Pancreas (tissue), 10 donors: ENCODE measurements around the gene GFI1B. TPM values are rescaled to one million over a fixed set of nuclear protein-coding genes. Genes with fewer than 3 reads are reported as not detected.
"Not testable (repeated sequence)": the region's sequence is repeated elsewhere in the genome, so short reads cannot be mapped to it uniquely, and the experiment has no call there.

ENCODE experiments used
- ATAC-seq, 4 donors: fragments of 200-7000 bp; cut with Tn5 transposase; one replicate each; pipeline versions ENCODE4 v1.8.0 to v1.9.1; 2020; ENCODE audit warnings: mild to moderate bottlenecking in 4 of 4, moderate library complexity in 4 of 4
- DNase-seq, 6 donors: peaks; one replicate each; pipeline ENCODE4 v3.0.0-alpha.2; 2020
- FAIRE-seq: peaks from 2 replicates; lab custom pipeline; 2012; peaks lifted over from hg19 to GRCh38; lab: Jason Lieb, UNC
- H3K27ac ChIP-seq, 4 donors: fragments of 200-600 bp; sonication (generic); 1 replicate in 3 of 4; 2 replicates in 1 of 4; pipeline versions ENCODE4 v1.5.0 to v1.8.0; 2020
- H3K27me3 ChIP-seq, 4 donors: fragments of 200-600 bp; one replicate each; pipeline ENCODE4 v1.8.0; 2021
- H3K36me3 ChIP-seq, 3 donors: fragments of 200-600 bp; sonication (generic) in 1 of 3; one replicate each; pipeline versions ENCODE4 v1.5.0 to v1.8.0; 2020 to 2021
- H3K4me1 ChIP-seq, 3 donors: fragments of 200-600 bp; one replicate each; pipeline ENCODE4 v1.8.0; 2021
- H3K4me3 ChIP-seq, 4 donors: fragments of 200-600 bp; sonication (generic) in 2 of 4; one replicate each; pipeline versions ENCODE4 v1.5.0 to v1.8.0; 2020 to 2021
- H3K9me3 ChIP-seq, 4 donors: fragments of 200-600 bp; one replicate each; pipeline ENCODE4 v1.8.0; 2021
- CTCF ChIP-seq, 4 donors: fragments of 200-600 bp; sonication (generic) in 3 of 4; IDR thresholded peaks; one replicate each; pipeline versions ENCODE4 v1.5.0 to v1.8.0; 2021; ENCODE audit warnings: antibody characterized with exemption in 4 of 4
- WGBS, 2 donors: extraction: QIAGEN DNeasy Blood & Tissue Kit; methylation state at CpG; one replicate each; pipeline ENCODE4 v1.1.7; 2013; 5-methylcytosine and 5-hydroxymethylcytosine counted together
- intact Hi-C, 3 donors: fragments of 100-400 bp; cut with DNase I; formaldehyde crosslinking; loops; one replicate each; pipeline versions ENCODE4 v1.11.1 to v1.14.2; 2022
- microRNA-seq, 2 donors: library from miRNA; unstranded; fragments of <30 nt; microRNA quantifications; one replicate each; pipeline versions ENCODE4 to v1.1.0, GENCODE V29; 2019 to 2020
- polyA plus RNA-seq, 2 donors: library from polyadenylated mRNA; stranded (reverse); fragments of 200-250 nt; gene quantifications; one replicate each; pipeline ENCODE4 v1.2.3, GENCODE V29; 2013
- total RNA-seq, 6 donors: library from RNA; stranded (reverse); fragmentation: NEBNext Ultra II Directional in 4 of 6; extraction: Animal tissue kit (Norgen Biotek cat#: 25700) in 4 of 6; gene quantifications; one replicate each; pipeline versions ENCODE4 v1.2.1 to v1.2.4, GENCODE V29; 2021 to 2023
- donor health status: healthy with polysubstance abuse.
- donor health status: DM: no; HTN: no; CAD: no; lungs with moderate emphysema.
- donor health status: DM: no; HTN: no; CAD: no.
- donor health status: control.
- donor health status: control.
- donor health status: Bipolar disorder and iron deficiency.
- donor health status: DM: yes; HTN: yes; CAD: no.
- donor health status: DM: no; HTN: no; CAD: no.
- donor health status: DM: no; HTN: no; CAD: no.
- donor health status: DM: yes; HTN: yes; CAD: no.

Gene GFI1B
- total and polyA plus RNA-seq, 8 donors = 0.09 to 0.31 (median 0.14) TPM; not detected in 5

GRCh38 chr9:133035669-133036068 is 57.2 kb downstream of the GFI1B start:
- no peak for TF ChIP-seq CTCF (IDR thresholded peaks at IDR 0.05)
- Histone ChIP-seq H3K27me3 (no peaks in the 10 kb centered on the region), H3K4me1 (peaks cover 9 to 15% (median 11%) of the 10 kb centered on the region in 3 donors), H3K27ac (no peak overlapping the region), H3K4me3 (no peak overlapping the region), H3K9me3 (no peaks in the 10 kb centered on the region), H3K36me3 (no peaks in the 10 kb centered on the region)
- DNase-seq (no peak), ATAC-seq (no peak), FAIRE-seq (no peak)
- intact Hi-C loops = no loop called here
- 59 to 72% methylated on average over 6 of the region's 6 CpGs for WGBS, 2 donors

GRCh38 chr9:133037775-133038515 is 59.5 kb downstream of the GFI1B start:
- H3K36me3 ChIP-seq = peaks cover 0 to 10% (median 5%) of the 10 kb centered on the region in 3 donors
- no peaks in the 10 kb centered on the region for H3K4me1 ChIP-seq
- no peaks in the 10 kb centered on the region for H3K27me3 ChIP-seq
- no peak overlapping the region for H3K4me3 ChIP-seq
- ATAC-seq (no peak), DNase-seq (peak in 1 of 6 donors; percentile 30), FAIRE-seq (no peak)
- H3K27ac ChIP-seq = no peak overlapping the region
- intact Hi-C loops = no loop called here
- no peaks in the 10 kb centered on the region for H3K9me3 ChIP-seq
- WGBS, 2 donors = 90 to 95% methylated on average over 25 of the region's 25 CpGs
- no peak for TF ChIP-seq CTCF (IDR thresholded peaks at IDR 0.05)

- DNase-seq = peak in 5 of 6 donors; percentile 49 to 80 (median 75)
Observed at GRCh38 chr9:133040892-133041479, 62.5 kb downstream of the GFI1B start.

More at GRCh38 chr9:133040892-133041479, 62.5 kb downstream of the GFI1B start:
- 74 to 75% methylated on average over 12 of the region's 12 CpGs for WGBS, 2 donors
- not testable (repeated sequence) for H3K27me3 ChIP-seq, H3K4me1 ChIP-seq, H3K9me3 ChIP-seq, H3K27ac ChIP-seq, FAIRE-seq, H3K4me3 ChIP-seq, ATAC-seq
- peaks cover 0 to 23% (median 14%) of the 10 kb centered on the region in 3 donors for H3K36me3 ChIP-seq
- intact Hi-C loops = loop anchor here in 2 of 3 donors (5.0 to 10.0 kb wide), 4 partner anchors 61 to 314 kb away; partner anchors contain the start of genes SURF1 (in 1 of the 2) and SURF2 (in 1 of the 2)
- peak; percentile 21 to 41 (median 33) for TF ChIP-seq CTCF (IDR thresholded peaks at IDR 0.05)

Small RNA genes lying within 50 kb of the gene (microRNA-seq; reads per million reads assigned to microRNA genes)
- gene MIR548AW = 0.29 to 2.7 reads per million in 2 donors

Other genes with a start within 250 kb of the GFI1B start
- under 1 TPM; 0.19 to 0.83 (median 0.67) TPM for gene AK8, start 100.4 kb upstream of the GFI1B start, total RNA-seq
- gene AK8, start 100.4 kb upstream of the GFI1B start, polyA plus RNA-seq = 1 to 10 TPM in 1 of 2 donors, under 1 TPM in 1; 0.53 to 1.0 TPM
- gene SPACA9, start 99.8 kb upstream of the GFI1B start, total RNA-seq = 1 to 10 TPM; 1.0 to 3.3 (median 1.9) TPM
- 1 to 10 TPM; 3.2 to 3.6 TPM for gene SPACA9, start 99.8 kb upstream of the GFI1B start, polyA plus RNA-seq
- 10 to 100 TPM; 17.1 to 34.5 (median 21.5) TPM for gene TSC1, start 34.1 kb upstream of the GFI1B start, total RNA-seq
- 10 to 100 TPM; 17.9 to 19.7 TPM for gene TSC1, start 34.1 kb upstream of the GFI1B start, polyA plus RNA-seq
- gene GTF3C5, start 52.3 kb downstream of the GFI1B start, total RNA-seq = 10 to 100 TPM; 17.4 to 33.0 (median 23.2) TPM
- 10 to 100 TPM; 67.2 to 68.5 TPM for gene GTF3C5, start 52.3 kb downstream of the GFI1B start, polyA plus RNA-seq
- gene CEL, start 83.3 kb downstream of the GFI1B start, total RNA-seq = over 10,000 TPM; 11,290 to 24,413 (median 19,239) TPM
- 1,000 to 10,000 TPM; 2,560 to 4,565 TPM for gene CEL, start 83.3 kb downstream of the GFI1B start, polyA plus RNA-seq
- 10 to 100 TPM; 16.1 to 31.9 (median 20.3) TPM for gene RALGDS, start 142.5 kb downstream of the GFI1B start, total RNA-seq
- gene RALGDS, start 142.5 kb downstream of the GFI1B start, polyA plus RNA-seq = 10 to 100 TPM; 56.0 to 69.7 TPM
- 10 to 100 TPM in 1 of 6 donors, 1 to 10 TPM in 5; 1.5 to 11.9 (median 3.1) TPM for gene GBGT1, start 185.2 kb downstream of the GFI1B start, total RNA-seq
- 1 to 10 TPM; 4.5 to 4.6 TPM for gene GBGT1, start 185.2 kb downstream of the GFI1B start, polyA plus RNA-seq
- not detected for gene OBP2B, start 230.6 kb downstream of the GFI1B start, total RNA-seq
- not detected for gene OBP2B, start 230.6 kb downstream of the GFI1B start, polyA plus RNA-seq